NCI-H82 (cell line): ENCODE results near the gene DEFB132.

ENCODE experiments used
- DNase-seq: peaks from one replicate; lab custom pipeline; 2025; lab: John Stamatoyannopoulos, UW

The DEFB132 gene

GRCh38 chr20:297925-298775, 40.6 kb downstream of the DEFB132 start:
- peak; percentile 69 for DNase-seq

- no peak for DNase-seq
Measured at GRCh38 chr20:298776-299391, 41.4 kb downstream of the DEFB132 start.

DNA sequence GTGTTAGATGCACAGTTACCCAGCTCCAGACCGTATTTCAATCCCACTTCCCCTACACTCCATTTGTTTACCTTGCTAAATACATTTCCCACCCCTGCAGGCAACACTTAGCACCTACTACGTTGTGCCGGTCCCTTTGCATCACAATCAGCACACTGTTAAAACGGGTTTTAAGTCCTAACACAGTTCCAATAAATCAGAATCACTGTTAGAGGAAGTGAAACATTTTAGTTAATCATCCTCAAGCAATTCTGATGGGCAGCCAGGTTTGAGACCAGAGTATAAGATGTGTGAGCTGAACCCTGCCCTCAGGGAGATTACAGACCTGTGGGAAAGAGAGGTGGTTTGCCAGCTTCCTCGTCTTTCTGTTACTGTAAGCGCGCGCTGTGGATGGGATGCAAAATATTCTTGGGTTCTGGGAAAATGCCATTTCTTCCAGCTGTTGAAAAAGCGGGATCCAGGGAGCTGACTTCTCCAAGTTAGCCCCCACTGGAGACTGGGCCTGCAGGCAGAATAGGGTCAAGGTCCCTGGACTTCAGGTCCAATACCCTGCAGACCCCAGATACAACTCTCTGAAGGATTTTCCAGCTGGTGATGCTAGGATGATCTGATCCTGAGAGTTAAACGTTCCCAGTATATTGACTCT, 42.9 kb downstream of the DEFB132 start:
- DNase-seq = no peak

GRCh38 chr20:301886-302848, 44.6 kb downstream of the DEFB132 start:
- DNase-seq = no peak

- DNase-seq = no peak
Measured at GRCh38 chr20:305745-306144, 48.2 kb downstream of the DEFB132 start.

DNA sequence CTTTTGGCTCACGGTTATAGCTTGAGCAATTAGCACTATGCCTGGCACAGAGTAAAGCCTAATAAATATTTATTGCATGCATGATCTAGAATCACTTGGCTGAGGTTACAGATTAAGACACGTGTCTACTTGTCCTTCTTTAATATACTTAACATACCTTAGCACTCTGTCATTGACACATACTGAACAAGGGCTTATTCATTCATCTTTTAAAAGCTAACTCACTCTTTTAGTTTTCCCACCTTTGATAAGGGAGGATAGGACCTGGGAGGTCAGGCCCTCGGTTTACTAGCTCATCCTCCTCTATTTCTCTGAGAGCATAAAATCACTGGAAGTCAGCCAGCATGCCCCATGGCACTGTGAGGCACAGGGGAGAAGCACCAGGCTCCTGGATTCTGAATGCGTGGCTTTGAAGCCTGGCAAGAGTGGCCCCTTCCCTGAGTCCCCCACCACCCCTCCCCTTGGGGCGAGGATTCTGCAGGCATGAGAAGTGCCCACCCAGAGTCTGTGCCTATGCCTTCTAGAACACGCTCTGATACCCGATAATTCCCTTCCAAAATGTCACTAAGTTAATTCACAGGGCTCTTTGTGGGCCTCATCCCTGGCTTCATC, 51.0 kb downstream of the DEFB132 start:
- no peak for DNase-seq

GRCh38 chr20:309306-309840, 51.8 kb downstream of the DEFB132 start:
- DNase-seq = no peak

DNA sequence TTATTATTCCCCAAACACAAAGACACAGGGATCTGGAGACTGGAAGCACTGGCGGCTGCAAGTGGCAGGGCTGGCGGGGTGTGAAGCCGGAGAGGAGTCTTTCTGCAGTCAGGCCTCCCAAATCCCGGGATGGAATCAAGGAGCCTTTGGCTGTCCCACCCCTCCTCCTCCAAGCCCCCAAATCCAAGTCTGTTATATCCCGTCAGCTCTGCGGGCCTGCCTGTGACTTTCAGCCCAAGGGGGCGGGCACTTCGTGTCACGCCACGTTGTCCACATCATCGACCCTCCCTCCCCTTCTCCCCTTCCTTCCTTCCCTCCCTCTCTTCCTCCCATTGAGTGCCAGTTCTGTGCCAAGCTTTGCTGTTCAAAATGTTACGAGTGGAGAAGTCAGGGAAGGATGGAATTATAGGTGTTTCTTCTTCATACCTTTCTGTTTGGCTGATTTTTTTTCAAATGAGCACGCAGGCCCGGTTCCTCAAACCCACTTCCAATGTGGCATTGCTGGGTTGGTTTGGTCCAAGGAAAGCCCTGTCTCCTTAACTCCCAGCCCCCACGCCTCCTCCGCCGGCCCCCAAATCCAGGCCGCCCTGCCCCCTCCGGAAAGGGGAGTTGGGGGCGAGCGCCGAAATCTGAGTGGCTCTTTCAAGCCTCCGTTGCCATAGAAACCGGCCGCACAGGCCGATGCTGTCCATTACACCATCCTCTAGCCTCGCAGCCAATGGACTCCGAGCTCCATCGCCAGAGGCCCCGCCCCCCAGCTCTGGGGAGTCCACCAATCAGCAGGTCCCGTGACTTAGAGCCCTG, 52.5 kb downstream of the DEFB132 start:
- DNase-seq = peak; percentile 39

- no peak for DNase-seq
Measured at GRCh38 chr20:310645-311044, 53.1 kb downstream of the DEFB132 start.
